GM19351 (cell line): ENCODE measurements around the gene THY1.
"Not testable (repeated sequence)": the region's sequence is repeated elsewhere in the genome, so short reads cannot be mapped to it uniquely, and the experiment has no call there.

Experiments used
- ATAC-seq: cut with Tn5 transposase; IDR thresholded peaks from one replicate; pipeline ENCODE4 v1.9.1; 2021; ENCODE audit warnings: mild to moderate bottlenecking, moderate library complexity; ENCODE audit not compliant: unreplicated experiment

Gene THY1

GRCh38 chr11:119445850-119446249 lies 22.9 kb upstream of the THY1 start:
- no peak for ATAC-seq

- ATAC-seq: no peak
Observed at GRCh38 chr11:119445379-119445778, 22.4 kb upstream of the THY1 start.

GRCh38 chr11:119441898-119442243 lies 18.9 kb upstream of the THY1 start:
- no peak for ATAC-seq

- no peak for ATAC-seq
Observed at GRCh38 chr11:119438599-119438998, 15.6 kb upstream of the THY1 start.

- ATAC-seq: not testable (repeated sequence)
Observed at GRCh38 chr11:119437521-119437920, 14.5 kb upstream of the THY1 start.

GRCh38 chr11:119436711-119437110 lies 13.7 kb upstream of the THY1 start:
- ATAC-seq: no peak

- ATAC-seq: no peak
Observed at GRCh38 chr11:119436093-119436492, 13.1 kb upstream of the THY1 start.

GRCh38 chr11:119434591-119435330 lies 11.8 kb upstream of the THY1 start:
- ATAC-seq: no peak

- no peak for ATAC-seq
Observed at GRCh38 chr11:119433358-119433725, 10.4 kb upstream of the THY1 start.

- ATAC-seq: no peak
Observed at GRCh38 chr11:119432484-119433357, 9.7 kb upstream of the THY1 start.

- ATAC-seq: no peak
Observed at GRCh38 chr11:119431523-119431922, 8.6 kb upstream of the THY1 start.

- no peak for ATAC-seq
Observed at GRCh38 chr11:119427279-119427678, 4.3 kb upstream of the THY1 start.

- no peak for ATAC-seq
Observed at GRCh38 chr11:119426142-119426541, 3.2 kb upstream of the THY1 start.

GRCh38 chr11:119424775-119425174 lies 1.8 kb upstream of the THY1 start:
- ATAC-seq: no peak

GRCh38 chr11:119424276-119424675 lies 1.3 kb upstream of the THY1 start:
- no peak for ATAC-seq

GRCh38 chr11:119423509-119424254 lies 710 bp upstream of the THY1 start:
- no peak for ATAC-seq

GRCh38 chr11:119421941-119422808 lies 797 bp downstream of the THY1 start:
- ATAC-seq: no peak

GRCh38 chr11:119421351-119421750 lies 1.6 kb downstream of the THY1 start:
- ATAC-seq: no peak

- ATAC-seq: no peak
Observed at GRCh38 chr11:119420631-119421030, 2.3 kb downstream of the THY1 start.

- no peak for ATAC-seq
Observed at GRCh38 chr11:119419834-119420492, 3.0 kb downstream of the THY1 start.
